Measurements from ENCODE around the gene DLG4.
A peak's percentile ranks its signal among the peaks of the same experiment; 100 is the strongest.

Gene DLG4

DNA sequence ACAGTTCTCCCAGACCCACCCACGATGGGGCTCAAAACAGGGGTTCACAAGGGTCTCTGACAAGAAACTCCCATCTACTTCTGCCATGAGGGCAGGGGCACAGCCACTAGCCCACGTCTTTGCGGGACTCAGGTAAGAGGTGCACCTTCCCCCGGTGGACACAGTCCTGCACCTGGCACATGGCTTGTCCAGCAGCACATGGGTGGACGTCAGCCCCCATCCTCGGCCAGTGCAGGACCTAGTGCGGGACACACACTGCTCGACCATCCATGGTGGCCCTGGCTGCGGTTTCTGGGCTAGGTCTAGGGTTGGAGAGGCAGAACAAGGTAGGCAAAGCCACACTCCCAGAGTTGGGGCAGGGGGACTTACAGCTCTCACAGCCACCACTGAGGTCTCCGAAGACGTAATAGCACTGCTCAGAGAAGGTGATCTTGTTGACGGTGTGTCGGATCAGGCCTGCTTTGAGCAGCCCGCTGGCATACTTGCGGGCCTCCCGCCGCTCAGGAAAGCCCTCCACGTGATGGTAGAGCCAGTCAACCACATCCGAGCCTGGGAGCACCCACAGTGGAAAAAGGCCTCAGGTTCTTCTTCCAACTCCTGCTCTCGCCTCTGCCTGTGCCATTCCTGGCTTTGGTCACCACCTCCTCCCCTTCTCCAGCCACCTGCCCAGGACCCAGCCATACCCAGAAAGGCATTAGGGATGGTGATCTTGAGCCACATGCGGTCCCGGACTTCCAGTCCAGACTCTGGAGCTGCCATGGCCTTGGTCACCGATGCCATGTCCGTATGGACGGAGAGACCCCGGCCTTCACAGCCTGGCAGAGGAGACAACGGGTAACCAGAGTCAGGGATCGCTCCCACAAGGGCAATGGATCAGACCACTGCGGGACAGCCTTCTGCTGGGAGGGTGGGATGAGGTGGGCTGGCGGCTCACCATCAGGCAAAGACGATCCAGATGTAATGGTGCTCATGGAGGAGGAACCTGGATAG lies 7.4 kb upstream of the DLG4 start:
- no peak for DNase-seq

DNA sequence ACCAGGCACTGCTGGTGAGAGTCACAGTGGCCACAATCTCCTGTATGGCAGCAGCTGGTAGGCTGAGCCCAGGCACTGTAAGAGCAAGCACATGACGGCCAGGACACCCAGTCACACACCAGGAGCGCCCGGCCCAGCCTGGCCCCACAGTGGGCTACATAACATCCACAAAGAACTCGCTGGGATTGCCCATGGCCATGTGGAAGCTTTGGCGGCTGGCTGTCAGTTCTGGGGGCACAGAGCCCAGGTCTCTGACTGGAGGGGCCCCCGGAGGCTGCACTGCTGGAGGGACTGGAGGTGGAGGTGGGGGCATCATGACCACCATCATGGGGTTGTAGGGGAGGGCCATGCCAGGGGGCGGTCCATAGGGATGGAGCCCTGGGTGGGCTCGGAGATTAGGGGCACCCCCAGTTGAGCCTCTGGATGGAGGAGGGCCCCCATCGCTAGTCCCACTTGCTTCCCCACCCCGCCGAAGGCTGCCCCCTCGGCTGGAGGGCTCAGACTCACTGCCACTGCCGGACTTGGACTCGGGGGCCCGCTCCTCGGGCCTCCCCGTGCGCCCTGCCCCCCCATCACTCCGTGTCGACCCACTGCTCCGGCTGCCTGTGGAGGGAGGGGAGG lies 6.2 kb upstream of the DLG4 start:
- DNase-seq, result no peak

DNA sequence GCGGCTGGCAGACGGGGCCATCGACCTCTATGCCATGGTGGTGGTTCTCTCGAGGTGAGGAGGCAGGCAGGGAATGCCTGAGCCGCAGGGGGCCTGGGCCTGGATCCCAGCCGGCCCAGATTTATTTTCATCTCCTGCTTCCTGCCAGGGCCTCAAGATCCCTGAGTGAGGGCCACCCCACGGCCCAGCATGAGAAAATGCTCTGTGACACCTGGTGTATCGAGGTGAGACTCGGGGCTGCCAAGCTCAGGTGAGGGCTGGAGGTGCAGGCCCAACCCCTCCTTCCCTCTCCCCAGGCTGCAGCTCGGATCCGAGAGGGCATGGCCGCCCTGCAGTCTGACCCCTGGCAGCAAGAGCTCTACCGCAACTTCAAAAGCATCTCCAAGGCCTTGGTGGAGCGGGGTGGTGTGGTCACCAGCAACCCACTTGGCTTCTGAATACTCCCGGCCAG lies 5.0 kb upstream of the DLG4 start:
- DNase-seq, result no peak

DNA sequence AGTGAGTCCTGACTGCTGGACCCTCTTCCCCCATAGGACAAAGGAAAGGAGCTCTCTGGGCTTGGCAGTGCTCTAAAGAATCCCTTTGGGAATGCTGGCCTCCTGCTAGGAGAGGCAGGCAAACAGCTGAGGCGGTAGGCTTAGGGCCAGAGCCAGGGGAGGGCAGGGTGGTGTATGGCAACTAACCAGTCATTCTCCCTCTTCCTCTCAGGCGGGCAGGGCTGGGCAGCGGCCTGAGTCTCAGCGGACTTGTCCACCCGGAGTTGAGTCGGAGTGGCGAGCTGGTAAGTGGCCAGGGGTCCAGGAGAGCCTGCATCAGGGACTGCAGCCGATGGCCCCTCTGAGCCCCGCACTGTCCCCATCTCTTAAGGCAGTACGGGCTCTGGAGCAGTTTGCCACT lies 4.5 kb upstream of the DLG4 start:
- DNase-seq, result no peak

DNA sequence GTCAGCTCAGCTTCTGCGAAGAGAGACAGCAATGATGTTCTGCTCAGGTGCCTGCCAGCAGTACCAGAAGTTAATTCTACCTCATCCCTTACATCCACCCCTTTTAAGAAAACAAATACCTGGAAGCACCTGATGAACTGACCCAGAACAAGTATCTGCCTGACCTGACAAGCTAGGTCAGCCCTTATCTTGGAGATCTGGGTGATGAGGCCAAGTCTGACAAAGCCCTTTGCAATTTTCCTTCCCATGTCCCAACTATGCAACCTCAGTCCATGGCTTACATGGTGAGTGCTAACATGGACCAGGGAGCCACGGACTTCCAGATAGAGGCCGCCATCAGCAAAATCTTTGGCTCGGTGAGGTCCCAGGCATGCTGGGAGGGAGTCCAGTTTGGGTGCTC lies 3.7 kb upstream of the DLG4 start:
- no peak for DNase-seq

DNA sequence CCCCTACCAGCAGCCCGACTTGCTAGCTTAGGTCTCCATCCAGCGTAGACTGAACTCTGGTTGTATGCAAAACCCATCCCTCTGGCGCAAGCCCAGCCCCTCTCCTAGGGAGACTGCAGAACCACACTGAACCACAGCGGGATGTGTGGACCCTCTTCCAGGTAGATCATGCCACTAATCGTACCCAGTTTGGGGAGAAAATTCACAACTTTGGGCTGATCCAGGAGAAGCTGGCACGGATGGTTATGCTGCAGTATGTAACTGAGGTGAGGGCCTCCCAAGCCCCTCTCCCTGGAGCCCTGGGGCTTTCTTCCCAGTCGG lies 3.3 kb upstream of the DLG4 start:
- no peak for DNase-seq

DNA sequence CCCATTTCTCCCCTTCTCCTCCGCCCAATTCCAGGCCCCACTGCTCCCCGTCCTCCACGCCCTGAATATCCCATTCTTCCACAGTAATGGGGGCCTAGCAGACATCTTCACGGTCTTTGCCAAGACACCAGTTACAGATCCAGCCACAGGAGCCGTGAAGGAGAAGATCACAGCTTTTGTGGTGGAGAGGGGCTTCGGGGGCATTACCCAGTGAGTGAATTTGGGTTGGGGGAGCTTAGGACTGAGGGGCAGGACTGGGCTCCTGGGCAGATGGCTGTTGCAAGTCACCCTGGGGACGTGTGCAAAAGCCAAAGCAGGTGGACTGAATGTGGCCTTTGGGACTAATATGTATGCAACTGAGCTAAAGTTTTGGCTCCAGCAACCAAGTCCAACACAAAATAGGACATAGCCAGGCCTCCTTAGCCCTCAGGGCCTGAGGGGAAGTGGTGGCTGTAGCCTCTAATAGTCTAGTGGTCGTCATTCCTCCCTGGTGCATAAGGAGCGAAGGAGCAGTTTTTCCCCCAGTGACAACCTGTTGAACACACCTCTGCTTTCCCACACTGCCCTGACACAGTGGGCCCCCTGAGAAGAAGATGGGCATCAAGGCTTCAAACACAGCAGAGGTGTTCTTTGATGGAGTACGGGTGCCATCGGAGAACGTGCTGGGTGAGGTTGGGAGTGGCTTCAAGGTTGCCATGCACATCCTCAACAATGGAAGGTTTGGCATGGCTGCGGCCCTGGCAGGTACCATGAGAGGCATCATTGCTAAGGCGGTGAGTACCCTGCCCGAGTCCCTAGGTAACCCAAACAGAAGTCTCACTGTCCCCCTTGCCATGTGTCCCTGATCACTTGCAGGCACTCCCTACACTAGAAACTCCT lies 2.7 kb upstream of the DLG4 start:
- DNase-seq, result no peak

DNA sequence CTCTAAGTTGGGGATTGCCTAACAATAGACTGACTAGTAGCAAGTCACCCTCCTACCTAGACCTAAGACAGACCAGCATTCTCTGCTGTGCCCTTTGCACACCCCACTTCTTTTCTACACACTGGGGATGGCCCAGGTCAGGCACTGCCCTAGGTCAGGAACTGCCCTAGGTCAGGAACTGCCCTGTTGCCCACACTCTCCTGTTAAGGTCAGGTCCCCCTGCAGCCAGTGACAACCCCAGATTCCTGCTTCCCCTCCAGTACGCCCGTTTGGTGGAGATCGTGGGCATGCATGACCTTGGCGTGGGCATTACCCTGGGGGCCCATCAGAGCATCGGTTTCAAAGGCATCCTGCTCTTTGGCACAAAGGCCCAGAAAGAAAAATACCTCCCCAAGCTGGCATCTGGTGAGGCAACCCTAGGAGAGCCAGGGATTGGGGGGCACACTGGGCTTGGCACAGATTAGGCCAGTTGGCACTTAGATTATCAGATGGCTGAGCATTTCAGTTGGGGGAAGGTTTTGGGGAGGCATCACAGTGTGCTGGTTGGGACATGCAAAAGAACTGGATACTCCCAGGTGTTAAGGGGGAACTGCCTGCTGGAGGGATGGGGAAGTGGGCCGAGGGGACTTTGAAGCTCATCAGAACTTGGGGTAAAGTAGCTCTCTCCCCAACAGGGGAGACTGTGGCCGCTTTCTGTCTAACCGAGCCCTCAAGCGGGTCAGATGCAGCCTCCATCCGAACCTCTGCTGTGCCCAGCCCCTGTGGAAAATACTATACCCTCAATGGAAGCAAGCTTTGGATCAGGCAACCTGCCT lies 1.8 kb upstream of the DLG4 start:
- no peak for DNase-seq

DNA sequence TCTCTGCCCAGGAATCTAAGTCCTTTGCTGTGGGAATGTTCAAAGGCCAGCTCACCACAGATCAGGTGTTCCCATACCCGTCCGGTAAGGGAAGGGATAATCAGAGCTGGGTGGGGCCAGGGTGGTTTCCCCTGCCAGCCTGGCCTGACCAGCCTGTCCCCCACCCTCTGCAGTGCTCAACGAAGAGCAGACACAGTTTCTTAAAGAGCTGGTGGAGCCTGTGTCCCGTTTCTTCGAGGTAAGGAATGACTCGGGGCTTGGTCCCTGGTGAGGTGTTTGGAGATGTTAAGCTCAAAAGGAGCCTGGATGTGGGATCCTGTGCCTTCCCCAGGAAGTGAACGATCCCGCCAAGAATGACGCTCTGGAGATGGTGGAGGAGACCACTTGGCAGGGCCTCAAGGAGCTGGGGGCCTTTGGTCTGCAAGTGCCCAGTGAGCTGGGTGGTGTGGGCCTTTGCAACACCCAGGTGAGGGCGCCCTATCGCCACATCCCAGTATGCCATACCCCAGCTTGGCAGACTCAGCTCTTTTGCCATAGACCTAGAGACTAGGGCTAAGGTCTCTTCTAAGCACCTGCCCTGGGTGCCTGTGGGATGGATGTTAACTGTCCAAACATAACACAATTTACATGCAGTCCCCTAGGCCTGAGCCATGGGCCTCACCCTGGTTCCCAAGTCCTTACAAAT lies 1.1 kb upstream of the DLG4 start:
- peak; percentile 57 for DNase-seq

DNA sequence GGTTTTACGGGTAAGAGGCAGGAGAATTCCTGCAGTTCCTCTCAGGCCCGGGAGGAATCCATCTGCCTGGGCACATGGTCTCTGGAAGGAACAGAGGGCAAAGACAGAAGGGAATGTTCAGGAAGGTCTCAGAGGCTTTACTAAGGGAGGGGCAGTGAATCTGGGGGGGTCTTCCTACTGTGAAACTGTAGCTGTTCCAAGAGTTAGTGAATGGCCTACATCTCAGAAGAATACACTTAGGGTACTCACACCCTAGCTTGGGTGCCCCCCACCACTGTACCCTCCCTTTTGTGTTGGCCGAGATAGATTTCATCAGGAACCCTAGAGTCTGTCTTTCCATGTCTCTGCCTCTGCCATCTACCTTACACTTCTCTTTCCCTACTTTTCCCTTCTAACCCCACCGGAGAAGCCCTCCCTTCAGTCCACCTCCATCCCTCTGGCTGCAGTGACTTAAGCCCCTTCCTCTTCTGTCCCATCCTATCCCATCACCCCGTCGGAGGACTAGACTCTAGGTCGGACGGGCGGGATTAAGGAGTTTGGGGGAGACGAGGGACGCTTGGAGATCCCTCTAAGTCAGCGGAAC lies 316 bp downstream of the DLG4 start:
- no peak for DNase-seq

DNA sequence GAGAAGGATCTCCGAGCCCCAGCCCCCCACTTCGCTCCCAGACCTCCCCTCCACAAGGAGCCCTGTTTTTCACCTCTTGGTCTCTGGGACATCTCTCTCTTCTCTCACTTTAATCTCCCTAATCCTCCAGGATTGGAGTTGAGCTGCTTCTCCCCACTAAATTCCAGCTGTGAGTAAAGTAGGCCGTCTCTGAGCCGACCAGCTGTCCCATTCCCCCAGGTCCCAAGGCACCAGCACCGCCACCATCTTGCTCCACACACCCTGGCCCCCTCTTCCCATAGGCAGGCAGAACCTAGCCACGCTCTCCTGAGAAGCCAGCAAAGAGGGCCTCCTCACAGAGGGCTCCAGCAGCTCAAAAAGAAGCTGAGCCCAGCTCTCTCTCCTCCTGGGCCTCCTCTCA lies 878 bp downstream of the DLG4 start:
- no peak for DNase-seq

DNA sequence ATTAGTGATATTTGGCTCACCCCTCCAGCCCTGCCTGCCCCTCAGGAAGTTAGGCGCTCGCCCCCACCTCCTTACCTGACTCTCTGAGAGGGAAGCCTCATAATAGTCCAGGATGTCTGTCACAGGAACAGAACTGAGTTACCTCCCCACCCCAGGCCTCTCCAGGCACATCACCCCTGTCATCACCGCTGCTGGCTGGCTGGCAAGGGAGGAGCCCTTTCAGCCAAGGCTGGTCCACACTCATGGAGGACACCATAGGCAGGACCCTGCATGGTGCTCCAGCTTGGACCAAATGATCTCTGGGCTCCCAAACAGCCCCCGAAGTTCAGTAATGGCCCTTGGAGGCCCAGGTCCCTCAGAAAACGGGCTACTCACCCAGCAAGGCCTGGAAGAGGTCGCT lies 1.5 kb downstream of the DLG4 start:
- no peak for DNase-seq

DNA sequence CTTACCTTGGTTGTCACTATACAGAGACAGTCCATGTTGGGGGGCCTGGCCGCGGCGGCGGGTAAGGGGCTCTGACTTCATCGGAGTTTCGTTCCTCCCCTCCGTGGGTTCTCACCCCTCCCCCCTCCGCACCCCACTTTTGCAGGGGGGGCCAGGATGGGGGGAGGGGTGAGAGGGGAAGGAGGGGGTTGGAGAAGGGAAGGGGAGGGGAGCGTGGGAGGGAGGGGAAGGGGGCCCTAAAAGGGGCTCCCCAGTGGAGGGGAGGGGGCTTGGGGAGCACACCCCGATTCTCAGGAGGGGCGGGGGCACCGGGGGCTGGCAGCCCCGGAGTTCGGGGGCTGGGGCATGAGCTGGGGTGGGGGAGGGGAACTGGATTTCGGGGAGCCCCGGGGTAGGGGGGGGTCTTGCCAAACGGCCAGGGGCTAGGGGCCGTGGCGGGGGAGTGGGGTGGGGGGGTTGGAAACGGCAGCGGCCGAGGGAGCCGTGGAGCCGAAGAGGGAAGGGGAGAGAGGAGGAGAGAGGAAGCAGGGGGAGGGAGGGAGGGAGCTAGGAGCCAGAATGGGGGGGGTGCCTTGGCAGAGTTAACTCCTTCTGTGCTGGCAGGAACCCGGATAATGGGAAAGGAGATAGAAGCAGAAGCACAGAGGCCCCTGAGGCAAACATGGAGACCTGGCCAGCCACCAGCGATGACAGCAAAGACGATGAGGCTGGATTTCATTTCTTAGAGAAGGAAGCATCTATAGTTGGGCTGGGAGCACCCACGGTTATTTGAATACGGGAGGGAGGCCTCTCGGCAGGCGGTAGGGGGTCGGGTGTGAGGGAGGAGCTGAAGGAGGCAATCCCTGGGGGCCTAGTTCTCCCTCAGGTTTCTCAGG lies 2.3 kb downstream of the DLG4 start:
- no peak for DNase-seq

DNA sequence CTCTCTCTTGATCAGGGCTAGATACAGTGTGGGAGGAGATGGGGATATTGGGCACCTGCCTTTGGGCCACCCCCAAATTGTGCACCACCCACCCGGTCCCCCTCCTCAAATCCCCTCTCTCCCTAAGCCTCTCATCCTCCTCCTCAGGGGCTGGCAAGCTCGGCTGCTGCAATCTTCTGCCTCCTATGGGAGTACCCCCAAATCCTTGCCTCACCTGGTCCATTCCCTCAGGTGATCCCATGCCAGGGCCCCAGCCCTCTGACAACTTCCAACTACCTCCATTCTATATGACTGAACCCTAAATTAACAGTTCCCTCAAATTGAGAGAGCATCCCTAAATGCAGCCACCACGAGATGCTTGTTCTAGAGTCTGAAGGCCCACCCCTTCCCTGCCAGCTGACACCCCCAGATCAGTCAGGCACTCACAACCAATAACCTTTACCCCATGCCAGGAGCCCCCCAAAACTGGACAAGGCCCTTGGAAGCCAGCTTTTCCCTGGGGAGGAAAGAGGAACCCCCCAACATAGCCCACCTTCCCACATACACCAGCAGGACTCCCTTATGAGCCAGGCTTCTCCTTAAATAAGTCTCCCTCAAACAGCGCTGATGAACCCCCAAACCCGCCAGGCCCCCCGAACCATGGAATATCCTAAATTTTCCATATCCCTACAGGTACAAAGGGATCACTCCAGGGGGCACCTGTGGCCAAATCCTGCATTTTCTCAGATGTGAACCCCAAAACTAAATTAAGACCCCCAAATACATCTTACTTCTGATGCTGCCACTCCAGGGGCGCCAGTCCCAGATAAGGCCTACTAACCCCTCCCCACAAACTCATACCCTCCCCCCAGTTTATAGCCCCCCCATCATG lies 3.2 kb downstream of the DLG4 start:
- no peak for DNase-seq

DNA sequence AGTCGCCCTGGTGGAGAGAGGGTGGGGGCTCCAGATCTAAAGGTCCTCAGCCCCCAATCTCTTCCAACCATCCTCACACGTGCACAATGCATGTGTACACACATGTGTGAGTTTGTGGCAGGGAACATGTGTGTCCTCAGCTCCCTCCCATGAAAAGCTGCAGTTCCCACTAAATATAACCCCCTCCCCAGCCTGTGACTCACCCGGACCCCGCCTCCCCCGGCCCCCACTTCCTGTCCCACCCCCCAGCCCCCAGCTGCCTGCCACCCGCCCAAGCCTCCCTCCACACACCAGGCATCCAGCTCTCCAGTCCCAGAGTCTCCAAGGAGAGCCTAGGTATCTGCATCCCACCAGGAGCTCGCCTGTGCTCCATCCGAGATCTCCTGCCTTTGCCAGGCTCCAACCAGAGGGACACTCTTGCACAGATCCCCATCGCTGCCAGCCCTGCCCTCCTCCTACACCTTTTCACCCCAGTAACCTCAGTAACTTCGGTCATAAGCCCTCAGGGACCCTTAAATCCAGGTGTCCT lies 3.9 kb downstream of the DLG4 start:
- no peak for DNase-seq

DNA sequence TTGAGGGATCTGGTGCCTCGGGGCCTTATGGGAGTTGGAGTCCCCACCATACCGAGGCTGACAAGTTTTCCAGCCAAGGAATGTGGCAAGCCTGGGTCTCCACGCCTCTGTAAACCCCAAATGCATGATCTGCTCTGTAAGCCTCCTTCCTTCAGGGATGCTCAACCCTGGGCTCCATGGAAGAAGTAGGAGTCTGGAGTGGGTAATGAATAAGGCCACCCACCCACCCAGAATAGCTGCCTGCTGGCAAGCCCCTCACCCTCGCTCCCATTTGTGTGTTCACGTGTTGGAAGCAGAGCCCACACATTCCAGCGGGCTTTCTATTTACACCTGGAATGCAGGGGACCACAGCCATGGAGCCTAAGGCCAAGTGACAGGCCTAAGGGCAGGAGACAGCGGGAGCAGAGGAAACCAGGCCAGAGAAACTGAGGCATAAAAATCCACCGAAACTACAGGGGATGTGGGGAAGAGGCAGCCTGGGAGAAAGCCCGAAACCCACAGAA lies 4.4 kb downstream of the DLG4 start:
- no peak for DNase-seq

DNA sequence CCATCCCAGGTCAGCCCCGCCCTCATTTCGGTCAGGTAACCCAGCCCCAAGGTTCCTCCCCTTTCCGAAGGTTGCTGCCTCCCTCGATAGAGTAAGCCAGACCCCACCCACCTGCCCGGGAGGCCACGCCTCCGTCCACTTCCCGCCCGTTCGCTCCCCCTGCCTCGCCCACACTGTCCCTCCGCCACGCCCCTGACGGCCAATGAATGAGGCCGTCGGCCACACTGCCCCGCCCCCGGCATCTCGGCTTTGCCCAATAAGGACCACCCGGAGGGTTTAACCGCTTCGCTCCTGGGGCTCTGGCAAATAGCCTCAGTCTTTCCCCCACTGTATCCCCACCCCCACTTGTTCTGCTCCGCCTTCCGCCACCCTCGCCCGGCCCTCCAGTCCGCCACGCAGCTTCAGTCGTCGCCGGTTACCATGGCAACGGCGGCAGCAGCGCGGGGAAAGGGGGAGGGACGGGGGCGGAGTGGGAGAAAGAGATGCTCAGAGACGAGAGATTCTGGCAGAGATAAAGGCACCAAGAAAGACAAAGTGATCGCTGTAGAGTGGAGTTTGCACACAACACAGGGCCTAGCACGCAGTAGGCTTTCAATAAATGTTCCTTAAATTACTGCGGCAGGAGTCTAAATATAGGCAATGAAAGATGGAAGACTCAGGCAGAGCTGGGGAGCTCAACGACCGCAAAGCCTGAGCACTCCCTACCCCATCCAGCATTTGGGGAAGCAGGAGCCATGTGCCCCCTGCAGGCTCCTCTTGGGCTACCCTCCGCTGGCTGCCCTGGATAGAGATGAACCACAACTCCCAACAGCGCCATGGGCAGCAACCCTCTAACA lies 5.1 kb downstream of the DLG4 start:
- peak; percentile 100 for DNase-seq

DNA sequence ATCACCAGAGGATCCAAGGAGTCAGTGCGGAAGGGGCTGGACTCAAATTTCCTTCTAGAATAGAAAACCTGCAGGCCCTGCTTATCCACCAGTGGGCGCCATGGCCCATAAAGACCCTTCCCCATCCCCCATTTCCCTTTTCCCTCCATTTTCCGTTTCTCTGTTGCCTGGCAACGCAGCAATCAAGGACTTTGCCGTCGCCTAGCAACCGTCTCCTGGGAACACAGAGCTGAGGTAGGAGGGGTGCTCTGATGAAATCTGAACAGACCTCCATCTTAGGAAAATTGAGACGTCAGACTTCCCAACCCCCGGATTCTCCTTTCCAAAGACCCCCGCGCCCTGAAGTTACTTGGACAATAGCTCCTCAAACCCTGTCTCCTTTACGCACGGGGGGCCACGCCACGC lies 5.7 kb downstream of the DLG4 start:
- DNase-seq, result peak; percentile 99
